Measurements from ENCODE around the gene CD63.

CD63 gene

DNA sequence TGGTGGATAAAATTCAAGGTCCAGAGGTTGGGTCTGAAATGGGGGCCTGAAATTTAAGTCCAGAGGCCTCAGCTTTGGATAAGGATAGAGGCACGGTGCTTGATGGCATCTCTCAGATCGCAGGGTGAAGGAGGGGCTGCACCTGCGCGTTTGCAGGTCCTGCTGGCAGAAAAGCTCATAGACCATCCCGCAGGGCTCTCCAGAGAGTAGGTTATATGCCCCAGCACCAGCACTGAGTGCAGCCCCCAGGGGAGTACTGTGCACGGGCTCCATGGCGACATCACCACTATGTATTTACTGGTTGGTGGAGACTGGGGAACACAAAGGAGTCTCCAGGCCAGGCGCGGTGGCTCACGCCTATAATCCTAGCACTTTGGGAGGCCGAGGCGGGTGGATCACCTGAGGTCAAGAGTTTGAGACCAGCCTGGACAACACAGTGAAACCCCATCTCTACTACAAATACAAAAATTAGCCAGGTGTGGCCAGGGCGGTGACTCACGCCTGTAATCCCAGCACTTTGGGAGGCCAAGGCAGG is 4.3 kb upstream of the CD63 start:
- DNase-seq (ENCODE audit: extremely low read depth, low read depth) = no peak
- TF ChIP-seq, protein P1, sequence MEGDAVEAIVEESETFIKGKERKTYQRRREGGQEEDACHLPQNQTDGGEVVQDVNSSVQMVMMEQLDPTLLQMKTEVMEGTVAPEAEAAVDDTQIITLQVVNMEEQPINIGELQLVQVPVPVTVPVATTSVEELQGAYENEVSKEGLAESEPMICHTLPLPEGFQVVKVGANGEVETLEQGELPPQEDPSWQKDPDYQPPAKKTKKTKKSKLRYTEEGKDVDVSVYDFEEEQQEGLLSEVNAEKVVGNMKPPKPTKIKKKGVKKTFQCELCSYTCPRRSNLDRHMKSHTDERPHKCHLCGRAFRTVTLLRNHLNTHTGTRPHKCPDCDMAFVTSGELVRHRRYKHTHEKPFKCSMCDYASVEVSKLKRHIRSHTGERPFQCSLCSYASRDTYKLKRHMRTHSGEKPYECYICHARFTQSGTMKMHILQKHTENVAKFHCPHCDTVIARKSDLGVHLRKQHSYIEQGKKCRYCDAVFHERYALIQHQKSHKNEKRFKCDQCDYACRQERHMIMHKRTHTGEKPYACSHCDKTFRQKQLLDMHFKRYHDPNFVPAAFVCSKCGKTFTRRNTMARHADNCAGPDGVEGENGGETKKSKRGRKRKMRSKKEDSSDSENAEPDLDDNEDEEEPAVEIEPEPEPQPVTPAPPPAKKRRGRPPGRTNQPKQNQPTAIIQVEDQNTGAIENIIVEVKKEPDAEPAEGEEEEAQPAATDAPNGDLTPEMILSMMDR (IDR thresholded peaks at IDR 0.05; ENCODE audit: low read depth, low read length) = no peak

DNA sequence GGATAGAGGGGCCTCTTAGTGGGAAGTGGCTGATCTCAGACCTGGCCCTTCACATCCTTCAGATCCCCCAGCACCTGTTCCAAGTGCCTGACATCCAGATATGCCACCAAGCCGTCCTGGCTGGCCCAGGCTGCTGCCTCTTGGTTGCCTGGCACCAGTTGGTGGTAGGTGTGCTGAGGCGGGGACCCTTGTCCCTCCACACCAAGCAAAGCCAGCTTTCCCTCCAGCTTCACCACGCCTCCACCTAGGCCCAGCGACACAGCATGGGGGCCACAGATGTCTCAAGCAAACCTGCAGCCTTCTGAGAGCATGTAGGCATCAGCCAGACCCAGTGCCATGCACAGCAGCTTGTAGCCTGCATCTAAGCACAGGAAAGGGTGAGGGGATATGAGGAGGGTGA is 3.5 kb upstream of the CD63 start:
- TF ChIP-seq, protein P1 (IDR thresholded peaks at IDR 0.05; ENCODE audit: low read depth, low read length) = no peak
- no peak for DNase-seq (ENCODE audit: extremely low read depth, low read depth)

- no peak for DNase-seq (ENCODE audit: extremely low read depth, low read depth)
- TF ChIP-seq, protein P1 (IDR thresholded peaks at IDR 0.05; ENCODE audit: low read depth, low read length) = no peak; the same call in 1 of the 2 replicates
Measured at GRCh38 chr12:55729819-55730818, 1.3 kb upstream of the CD63 start.

GRCh38 chr12:55728186-55728938 is 447 bp downstream of the CD63 start:
- DNase-seq (ENCODE audit: extremely low read depth, low read depth) = no peak
- TF ChIP-seq, protein P1 (IDR thresholded peaks at IDR 0.05; ENCODE audit: low read depth, low read length) = no peak

- TF ChIP-seq, protein P1 (IDR thresholded peaks at IDR 0.05; ENCODE audit: low read depth, low read length) = no peak
- DNase-seq (ENCODE audit: extremely low read depth, low read depth) = no peak
Measured at GRCh38 chr12:55727643-55728185, 1.1 kb downstream of the CD63 start.

GRCh38 chr12:55726971-55727370 is 1.8 kb downstream of the CD63 start:
- TF ChIP-seq, protein P1 (IDR thresholded peaks at IDR 0.05; ENCODE audit: low read depth, low read length) = no peak
- no peak for DNase-seq (ENCODE audit: extremely low read depth, low read depth)
